ENCODE data around the gene PTPRM. TPM values are rescaled to one million over a fixed set of nuclear protein-coding genes. Genes with fewer than 3 reads are reported as not detected.

PTPRM gene
- total RNA-seq, 1 donor from 2014 or later: 71.3 TPM

GRCh38 chr18:7990670-7991069, 423.6 kb downstream of the PTPRM start:
- TF ChIP-seq CTCF (IDR thresholded peaks at IDR 0.05; ENCODE audit: unreplicated experiment): no peak
- H3K27ac Mint-ChIP-seq: no peak overlapping the region
- H3K4me3 Mint-ChIP-seq: no peak overlapping the region
- H3K36me3 Mint-ChIP-seq: peaks cover 28% of the 10 kb centered on the region
- H3K27me3 Mint-ChIP-seq (ENCODE audit: low read depth): no peaks in the 10 kb centered on the region
- DNase-seq (ENCODE audit: low spot score in 2 of 2, unreplicated experiment in 2 of 2): no peak
- peaks cover 43% of the 10 kb centered on the region for H3K9me3 Mint-ChIP-seq
- no peaks in the 10 kb centered on the region for H3K4me1 Mint-ChIP-seq

- Mint-ChIP-seq H3K9me3 (peaks cover 8% of the 10 kb centered on the region), H3K27me3 (ENCODE audit: low read depth) (no peaks in the 10 kb centered on the region), H3K4me1 (peaks cover 31% of the 10 kb centered on the region), H3K4me3 (no peak overlapping the region), H3K27ac (no peak overlapping the region), H3K36me3 (no peaks in the 10 kb centered on the region)
- TF ChIP-seq CTCF (IDR thresholded peaks at IDR 0.05; ENCODE audit: unreplicated experiment): no peak
- no peak for DNase-seq (ENCODE audit: low spot score in 2 of 2, unreplicated experiment in 2 of 2)
Measured at GRCh38 chr18:8001711-8002301, 434.7 kb downstream of the PTPRM start.

GRCh38 chr18:8003878-8004675, 437.0 kb downstream of the PTPRM start:
- no peak overlapping the region for H3K27ac Mint-ChIP-seq
- no peak for DNase-seq (ENCODE audit: low spot score in 2 of 2, unreplicated experiment in 2 of 2)
- TF ChIP-seq CTCF (IDR thresholded peaks at IDR 0.05; ENCODE audit: unreplicated experiment): no peak
- H3K36me3 Mint-ChIP-seq: no peaks in the 10 kb centered on the region
- peaks cover 43% of the 10 kb centered on the region for H3K4me1 Mint-ChIP-seq
- no peaks in the 10 kb centered on the region for H3K9me3 Mint-ChIP-seq
- H3K27me3 Mint-ChIP-seq (ENCODE audit: low read depth): no peaks in the 10 kb centered on the region
- no peak overlapping the region for H3K4me3 Mint-ChIP-seq

- H3K27me3 Mint-ChIP-seq (ENCODE audit: low read depth): no peaks in the 10 kb centered on the region
- H3K4me1 Mint-ChIP-seq: peaks cover 43% of the 10 kb centered on the region
- no peaks in the 10 kb centered on the region for H3K36me3 Mint-ChIP-seq
- H3K9me3 Mint-ChIP-seq: no peaks in the 10 kb centered on the region
- H3K4me3 Mint-ChIP-seq: no peak overlapping the region
- TF ChIP-seq CTCF (IDR thresholded peaks at IDR 0.05; ENCODE audit: unreplicated experiment): no peak
- DNase-seq (ENCODE audit: low spot score in 2 of 2, unreplicated experiment in 2 of 2): no peak
- H3K27ac Mint-ChIP-seq: no peak overlapping the region
Measured at GRCh38 chr18:8004792-8005191, 437.7 kb downstream of the PTPRM start.

GRCh38 chr18:8005870-8006569, 438.9 kb downstream of the PTPRM start:
- H3K4me1 Mint-ChIP-seq: peaks cover 43% of the 10 kb centered on the region
- no peaks in the 10 kb centered on the region for H3K27me3 Mint-ChIP-seq (ENCODE audit: low read depth)
- no peak for DNase-seq (ENCODE audit: low spot score in 2 of 2, unreplicated experiment in 2 of 2)

More at GRCh38 chr18:8005870-8006569, 438.9 kb downstream of the PTPRM start:
- Mint-ChIP-seq H3K4me3 (no peak overlapping the region), H3K27ac (peak overlapping the region; percentile 13), H3K9me3 (no peaks in the 10 kb centered on the region), H3K36me3 (no peaks in the 10 kb centered on the region)
- TF ChIP-seq CTCF (IDR thresholded peaks at IDR 0.05; ENCODE audit: unreplicated experiment): no peak
